H1 (cell line): ENCODE measurements around the gene SIK3. TPM values are rescaled to one million over a fixed set of nuclear protein-coding genes. Genes with fewer than 3 reads are reported as not detected.

Experiments used
- CTCF ChIA-PET: fragments of 300-600 bp; sonication (Branson Sonifier 250); formaldehyde crosslinking; loops from one replicate; lab custom pipeline; 2021; ENCODE audit not compliant: partially characterized antibody; lab: Charles Lee
- POLR2A ChIA-PET: fragments of 300-600 bp; sonication (Branson Sonifier 250); formaldehyde crosslinking; loops from one replicate; lab custom pipeline; 2021; ENCODE audit warnings: inconsistent platforms; ENCODE audit not compliant: partially characterized antibody; lab: Charles Lee
- DNase-seq, 2 experiments: peaks; one replicate each; pipeline versions ENCODE4 v3.0.0 to v3.0.0-alpha.2; 2010 to 2022; ENCODE audit warnings: low spot score in 2 of 2, low read depth in 1 of 2, mixed read lengths in 1 of 2
- FAIRE-seq: peaks from 2 replicates; lab custom pipeline; 2011; peaks lifted over from hg19 to GRCh38; lab: Jason Lieb, UNC
- H2AFZ ChIP-seq: 2 replicates; pipeline ENCODE4 v1.8.1; 2012; ENCODE audit warnings: low read length, inconsistent platforms
- H2AK5ac ChIP-seq: 2 replicates; pipeline ENCODE4 v1.6.1; 2013; ENCODE audit warnings: low read depth, low read length
- H2BK120ac ChIP-seq: replicated peaks from 2 replicates; pipeline ENCODE3; 2013; ENCODE audit warnings: low read depth, low read length, inconsistent platforms
- H2BK12ac ChIP-seq: 2 replicates; pipeline ENCODE4 v1.6.1; 2013; ENCODE audit warnings: low read depth, low read length
- H2BK15ac ChIP-seq: 2 replicates; pipeline ENCODE4 v1.6.1; 2013; ENCODE audit warnings: low read length
- H2BK20ac ChIP-seq: 2 replicates; pipeline ENCODE4 v1.6.1; 2013; ENCODE audit warnings: low read length
- H2BK5ac ChIP-seq: 2 replicates; pipeline ENCODE4 v1.6.1; 2013; ENCODE audit warnings: low read depth, low read length
- H3K14ac ChIP-seq: 2 replicates; pipeline ENCODE4 v1.6.1; 2013; ENCODE audit warnings: inconsistent platforms; ENCODE audit not compliant: insufficient read length
- H3K18ac ChIP-seq: 2 replicates; pipeline ENCODE4 v1.6.1; 2013; ENCODE audit warnings: low read length; ENCODE audit errors: extremely low read depth
- H3K23ac ChIP-seq: 2 replicates; pipeline ENCODE4 v1.6.1; 2013; ENCODE audit warnings: inconsistent platforms; ENCODE audit not compliant: insufficient read length
- H3K23me2 ChIP-seq: 2 replicates; pipeline ENCODE4 v1.6.1; 2013; ENCODE audit warnings: low read depth, low read length
- H3K27ac ChIP-seq: 2 replicates; pipeline ENCODE4 v1.6.1; 2011; ENCODE audit warnings: low read depth, low read length, inconsistent platforms
- H3K27me3 ChIP-seq, 4 experiments: replicated peaks in 1 of 4; 1 replicate in 1 of 4; 2 replicates in 3 of 4; pipeline versions ENCODE4 v1.6.1 to v1.8.1; 2011 to 2013; ENCODE audit warnings: low read length in 3 of 4, mild to moderate bottlenecking in 3 of 4, inconsistent platforms in 2 of 4, mixed read lengths in 2 of 4, moderate library complexity in 1 of 4; ENCODE audit not compliant: control insufficient read depth in 3 of 4, insufficient read depth in 3 of 4; ENCODE audit errors: extremely low read depth in 1 of 4
- H3K36me3 ChIP-seq, 4 experiments: 2 replicates each; pipeline versions ENCODE4 v1.6.1 to v1.8.1; 2011 to 2013; ENCODE audit warnings: mild to moderate bottlenecking in 4 of 4, low read length in 3 of 4, moderate library complexity in 2 of 4, control low read depth in 1 of 4, inconsistent platforms in 1 of 4; ENCODE audit not compliant: insufficient read depth in 4 of 4, control insufficient read depth in 2 of 4
- H3K4ac ChIP-seq: replicated peaks from 2 replicates; pipeline ENCODE3; 2013; ENCODE audit warnings: low read length, low read depth, mixed read lengths, inconsistent platforms; ENCODE audit not compliant: insufficient read length
- H3K4me1 ChIP-seq, 4 experiments: replicated peaks in 1 of 4; 1 replicate in 1 of 4; 2 replicates in 3 of 4; pipeline versions ENCODE4 v1.6.1 to v1.8.1; 2011 to 2013; ENCODE audit warnings: low read length in 3 of 4, inconsistent platforms in 2 of 4, mixed read lengths in 1 of 4; ENCODE audit not compliant: insufficient read depth in 4 of 4, control insufficient read depth in 3 of 4
- H3K4me2 ChIP-seq, 2 experiments: 2 replicates each; pipeline versions ENCODE4 v1.6.1 to v1.8.1; 2011 to 2013; ENCODE audit warnings: low read depth in 2 of 2, low read length in 2 of 2, control low read depth in 1 of 2, inconsistent platforms in 1 of 2, mild to moderate bottlenecking in 1 of 2; ENCODE audit not compliant: insufficient read depth in 1 of 2
- H3K4me3 ChIP-seq, 4 experiments: fragments of 200-600, 300-600 bp in 1 of 4; sonication (generic), shearing (Covaris generic), sonication (Bioruptor Twin) in 1 of 4; 2 replicates each; pipeline versions ENCODE4 v1.5.1 to v1.8.1; 2011 to 2016; ENCODE audit warnings: low read length in 4 of 4, low read depth in 3 of 4, control low read depth in 2 of 4, inconsistent platforms in 2 of 4, mild to moderate bottlenecking in 2 of 4, mixed read lengths in 1 of 4, moderate library complexity in 1 of 4; ENCODE audit not compliant: insufficient read depth in 2 of 4; ENCODE audit errors: extremely low read depth in 1 of 4
- H3K56ac ChIP-seq: replicated peaks from 2 replicates; pipeline ENCODE3; 2013; ENCODE audit warnings: low read depth, mild to moderate bottlenecking, mixed read lengths, low read length, inconsistent platforms; ENCODE audit not compliant: insufficient read length
- H3K79me1 ChIP-seq: 2 replicates; pipeline ENCODE4 v1.6.1; 2013; ENCODE audit warnings: low read depth, low read length, control low read depth
- H3K79me2 ChIP-seq, 2 experiments: 2 replicates each; pipeline versions ENCODE4 v1.6.1 to v1.8.1; 2012 to 2013; ENCODE audit warnings: low read length in 2 of 2, mild to moderate bottlenecking in 2 of 2, inconsistent platforms in 1 of 2; ENCODE audit not compliant: insufficient read depth in 2 of 2, control insufficient read depth in 1 of 2
- H3K9ac ChIP-seq, 4 experiments: replicated peaks in 1 of 4; 1 replicate in 1 of 4; 2 replicates in 3 of 4; pipeline versions ENCODE4 v1.6.1 to v1.8.1; 2011 to 2013; ENCODE audit warnings: low read depth in 3 of 4, low read length in 3 of 4, control low read depth in 2 of 4, mild to moderate bottlenecking in 2 of 4, moderate library complexity in 2 of 4, inconsistent platforms in 1 of 4; ENCODE audit errors: extremely low read depth in 1 of 4
- H3K9me3 ChIP-seq, 2 experiments: 2 replicates each; pipeline versions ENCODE4 v1.6.1 to v1.8.1; 2012 to 2013; ENCODE audit warnings: mild to moderate bottlenecking in 2 of 2, moderate library complexity in 2 of 2, control low read depth in 1 of 2, inconsistent platforms in 1 of 2, low read depth in 1 of 2, low read length in 1 of 2, mixed read lengths in 1 of 2; ENCODE audit not compliant: insufficient read depth in 2 of 2
- H4K20me1 ChIP-seq, 2 experiments: replicated peaks in 1 of 2; 2 replicates each; pipeline versions ENCODE3 to v1.8.1; 2011 to 2013; ENCODE audit warnings: inconsistent platforms in 2 of 2, low read length in 2 of 2, mild to moderate bottlenecking in 1 of 2; ENCODE audit not compliant: insufficient read depth in 2 of 2, control insufficient read depth in 1 of 2
- H4K5ac ChIP-seq: 2 replicates; pipeline ENCODE4 v1.6.1; 2013; ENCODE audit warnings: low read length, low read depth, mixed read lengths, inconsistent platforms; ENCODE audit not compliant: insufficient read length
- H4K8ac ChIP-seq: 2 replicates; pipeline ENCODE4 v1.8.0; 2013; ENCODE audit warnings: mild to moderate bottlenecking, moderate library complexity, low read length, inconsistent platforms; ENCODE audit not compliant: insufficient read depth; ENCODE audit errors: extremely low read depth
- H4K91ac ChIP-seq: replicated peaks from 2 replicates; pipeline ENCODE3; 2013; ENCODE audit warnings: low read length, mixed read lengths, inconsistent platforms; ENCODE audit not compliant: insufficient read length
- CHD2 ChIP-seq: IDR thresholded peaks from 2 replicates; pipeline ENCODE4 v1.6.1; 2012; ENCODE audit warnings: low read length, improper control_type of control experiment
- WGBS, 2 experiments: shearing (Covaris generic) in 1 of 2; methylation state at CpG; one replicate each; pipeline versions ENCODE4 v1.1.6 to v1.1.7; 2013 to 2015; ENCODE audit warnings: low lambda C conversion rate in 2 of 2, mixed read lengths in 2 of 2, inconsistent platforms in 1 of 2, low coverage in 1 of 2, missing lambda C conversion rate in 1 of 2; ENCODE audit not compliant: insufficient replicate concordance in 2 of 2, insufficient coverage in 1 of 2, insufficient read length in 1 of 2; ENCODE audit errors: extremely low coverage in 1 of 2, missing lambda C conversion rate in 1 of 2; 5-methylcytosine and 5-hydroxymethylcytosine counted together
- polyA plus RNA-seq, 7 experiments: library from polyadenylated mRNA; depleted of rRNA in 3 of 7; stranded (reverse) in 5 of 7; unstranded in 2 of 7; fragments of >200 nt in 5 of 7; fragments of 200-250 nt in 2 of 7; gene quantifications; 1 replicate in 5 of 7; 2 replicates in 1 of 7; 4 replicates in 1 of 7; pipeline versions ENCODE4 v1.2.1 to v1.2.3, GENCODE V29; 2011 to 2013; ENCODE audit warnings: missing spikeins in 2 of 7, mixed read lengths in 2 of 7
- total RNA-seq: library from RNA; stranded (reverse); fragmentation: NEBNext Ultra II Directional; extraction: Animal tissue kit (Norgen Biotek cat#: 25700); gene quantifications from 2 replicates; pipeline ENCODE4 v1.2.1, GENCODE V29; 2021

Gene SIK3
- total and polyA plus RNA-seq, 2 of the 8 experiments (the other 6 are each of a cell fraction or from before 2014, with no cell fraction given), result 19.9 to 32.1 TPM

DNA sequence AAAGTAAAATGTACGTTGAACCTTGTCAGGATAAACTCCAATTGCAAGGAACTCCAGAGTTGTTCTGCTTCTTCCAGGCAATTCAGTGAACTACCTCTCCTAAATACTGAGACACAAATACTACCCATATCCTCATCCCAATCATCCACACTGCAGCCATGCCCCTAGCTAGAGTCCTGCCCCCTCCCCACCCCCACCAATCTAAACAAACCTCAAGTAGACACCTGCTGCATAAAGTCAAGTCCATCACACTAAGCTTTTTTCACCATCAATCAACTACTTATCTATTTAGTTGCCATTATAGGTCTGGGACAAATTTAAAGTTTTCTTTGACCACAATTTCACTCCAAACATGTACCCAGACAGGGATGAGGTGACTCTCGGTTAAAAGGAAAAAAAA, 167.6 kb downstream of the SIK3 start:
- peaks cover 0 to 6% (median 0%) of the 10 kb centered on the region in 4 experiments; a peak in 1 of 8 replicates for H3K36me3 ChIP-seq
- no peak overlapping the region for H2BK120ac ChIP-seq
- no peaks in the 10 kb centered on the region; the same call in 1 of the 2 replicates for H3K23me2 ChIP-seq
- H3K4me3 ChIP-seq, result no peak overlapping the region
- H2AK5ac ChIP-seq, result no peak overlapping the region
- H3K79me1 ChIP-seq, result no peaks in the 10 kb centered on the region
- no peak overlapping the region for H3K4ac ChIP-seq
- no peak for DNase-seq
- H3K9me3 ChIP-seq, result no peaks in the 10 kb centered on the region
- H3K79me2 ChIP-seq, result no peaks in the 10 kb centered on the region
- CTCF ChIA-PET, result interaction anchor here (0.9 to 1.9 kb wide), 7 partner anchors 12 to 174 kb away, joined by 3 to 19 read pairs (median 3); partner anchors contain the start of gene APOA1
- POLR2A ChIA-PET, result interaction anchor here (0.7 to 1.3 kb wide), 3 partner anchors 16 to 303 kb away, joined by 3 read pairs; no protein-coding TSS in a partner anchor
- no peak overlapping the region for H3K27ac ChIP-seq
- H3K4me2 ChIP-seq, result no peak overlapping the region
- H3K23ac ChIP-seq, result no peak overlapping the region
- no peak for TF ChIP-seq CHD2
- H4K91ac ChIP-seq, result no peak overlapping the region
- H4K20me1 ChIP-seq, result peaks cover 0 to 2% of the 10 kb centered on the region in 2 experiments
- H2BK12ac ChIP-seq, result no peak overlapping the region
- H4K5ac ChIP-seq, result no peak overlapping the region
- H3K18ac ChIP-seq, result no peak overlapping the region
- H3K56ac ChIP-seq, result no peak overlapping the region
- no peak overlapping the region for H2BK15ac ChIP-seq
- H2AFZ ChIP-seq, result no peak overlapping the region
- WGBS, 2 experiments, result 83% methylated on average over 2 of the region's 2 CpGs; no CpG with 5 or more reads in 1 of the 2 experiments
- FAIRE-seq, result no peak
- no peak overlapping the region for H3K9ac ChIP-seq
- peaks cover 1 to 7% (median 5%) of the 10 kb centered on the region in 4 experiments; a peak in 4 of 7 replicates for H3K4me1 ChIP-seq
- H2BK20ac ChIP-seq, result no peak overlapping the region
- no peak overlapping the region for H4K8ac ChIP-seq
- no peaks in the 10 kb centered on the region for H3K27me3 ChIP-seq
- H2BK5ac ChIP-seq, result no peak overlapping the region
- H3K14ac ChIP-seq, result no peak overlapping the region
